NB4 (cell line): ENCODE data around the gene COL4A2.

ENCODE experiments used
- CTCF ChIP-seq: IDR thresholded peaks from one replicate; pipeline ENCODE4 v1.5.1; 2012; ENCODE audit warnings: low read depth, low read length
- MAX ChIP-seq: IDR thresholded peaks from 2 replicates; pipeline ENCODE4 v1.6.1; 2011; ENCODE audit warnings: low read depth, low read length
- MYC ChIP-seq: IDR thresholded peaks from 2 replicates; pipeline ENCODE4 v1.6.1; 2011; ENCODE audit warnings: low read depth, low read length
- POLR2A ChIP-seq: IDR thresholded peaks from 2 replicates; pipeline ENCODE4 v1.6.1; 2011; ENCODE audit warnings: mild to moderate bottlenecking; ENCODE audit not compliant: insufficient read length; ENCODE audit errors: extremely low read depth

- TF ChIP-seq CTCF (no peak), POLR2A (no peak), MYC (no peak), MAX (no peak)
Observed at GRCh38 chr13:110398564-110399507, 91.8 kb downstream of the COL4A2 start.
